Cardiac muscle cell (in vitro differentiated cells and primary cell): ENCODE data around the gene ELMOD1. TPM values are rescaled to one million over a fixed set of nuclear protein-coding genes. Genes with fewer than 3 reads are reported as not detected.

Experiments used
- DNase-seq, 2 donors: peaks; one replicate each; pipeline versions ENCODE4 v3.0.0 to v3.0.0-alpha.2; 2010 to 2017; ENCODE audit warnings: low read depth in 1 of 2, low spot score in 1 of 2
- H3K27ac ChIP-seq: fragments of 200-600 bp; sonication (generic); 2 replicates; pipeline ENCODE4 v1.5.1; 2016
- H3K27me3 ChIP-seq: fragments of 200-600 bp; sonication (generic); 2 replicates; pipeline ENCODE4 v1.6.0; 2016; ENCODE audit warnings: control low read depth
- H3K36me3 ChIP-seq: fragments of 200-600 bp; sonication (generic); 2 replicates; pipeline ENCODE4 v1.5.1; 2016; ENCODE audit warnings: control low read depth
- H3K4me1 ChIP-seq: fragments of 200-600 bp; sonication (generic); 2 replicates; pipeline ENCODE4 v1.8.1; 2017; ENCODE audit warnings: low read depth, mild to moderate bottlenecking, mixed run types
- H3K4me3 ChIP-seq: fragments of 200-600 bp; sonication (generic); 2 replicates; pipeline ENCODE4 v1.5.1; 2016; ENCODE audit warnings: mild to moderate bottlenecking
- H3K9me3 ChIP-seq: fragments of 200-600 bp; sonication (generic); 2 replicates; pipeline ENCODE4 v1.5.1; 2017; ENCODE audit warnings: low read depth, mild to moderate bottlenecking, control low read depth
- CTCF ChIP-seq: IDR thresholded peaks from 2 replicates; pipeline ENCODE4 v1.5.1; 2012; ENCODE audit warnings: low read depth, mild to moderate bottlenecking, low read length
- polyA plus RNA-seq: library from polyadenylated mRNA; unstranded; fragments of >200 nt; fragmentation: Nextera tagmentation; extraction: Ambion mirVana; gene quantifications from 2 replicates; pipeline ENCODE4 v1.2.1, GENCODE V29; 2016
- total RNA-seq: library from RNA; depleted of rRNA; stranded (reverse); fragments of >200 nt; gene quantifications from 2 replicates; pipeline ENCODE4 v1.2.3, GENCODE V29; 2016

Gene ELMOD1
- total and polyA plus RNA-seq, 2 experiments from 2014 or later, result 0.09 to 1.1 TPM

GRCh38 chr11:107612445-107612844 is 21.5 kb downstream of the ELMOD1 start:
- TF ChIP-seq CTCF, result no peak

GRCh38 chr11:107619926-107620325 is 29.0 kb downstream of the ELMOD1 start:
- Histone ChIP-seq H3K9me3 (no peaks in the 10 kb centered on the region), H3K4me3 (no peak overlapping the region), H3K27ac (no peak overlapping the region), H3K36me3 (no peaks in the 10 kb centered on the region), H3K4me1 (no peaks in the 10 kb centered on the region), H3K27me3 (no peaks in the 10 kb centered on the region)
- DNase-seq, result no peak
- no peak for TF ChIP-seq CTCF

More at GRCh38 chr11:107612445-107612844, 21.5 kb downstream of the ELMOD1 start:
- Histone ChIP-seq H3K4me1 (no peaks in the 10 kb centered on the region), H3K36me3 (no peaks in the 10 kb centered on the region), H3K27ac (no peak overlapping the region), H3K27me3 (no peaks in the 10 kb centered on the region), H3K9me3 (no peaks in the 10 kb centered on the region), H3K4me3 (no peak overlapping the region)
- DNase-seq, result no peak

- H3K4me1 ChIP-seq, result no peaks in the 10 kb centered on the region
- no peak for TF ChIP-seq CTCF
- no peak for DNase-seq
- no peak overlapping the region for H3K4me3 ChIP-seq
- no peaks in the 10 kb centered on the region for H3K27me3 ChIP-seq
- H3K27ac ChIP-seq, result no peak overlapping the region
- H3K36me3 ChIP-seq, result no peaks in the 10 kb centered on the region
- no peaks in the 10 kb centered on the region for H3K9me3 ChIP-seq
These were observed 30.1 kb downstream of the ELMOD1 start for GRCh38 chr11:107621081-107621480.

- H3K27ac ChIP-seq, result no peak overlapping the region
These were observed 32.2 kb downstream of the ELMOD1 start for GRCh38 chr11:107623183-107623582.

GRCh38 chr11:107624983-107625684 is 34.2 kb downstream of the ELMOD1 start:
- Histone ChIP-seq H3K9me3 (no peaks in the 10 kb centered on the region), H3K27me3 (no peaks in the 10 kb centered on the region), H3K4me3 (no peak overlapping the region), H3K27ac (no peak overlapping the region), H3K36me3 (no peaks in the 10 kb centered on the region), H3K4me1 (no peaks in the 10 kb centered on the region)
- no peak for DNase-seq
- TF ChIP-seq CTCF, result no peak

More at GRCh38 chr11:107623183-107623582, 32.2 kb downstream of the ELMOD1 start:
- H3K4me3 ChIP-seq, result no peak overlapping the region
- no peaks in the 10 kb centered on the region for H3K27me3 ChIP-seq
- DNase-seq, result no peak
- no peak for TF ChIP-seq CTCF
- no peaks in the 10 kb centered on the region for H3K9me3 ChIP-seq
- no peaks in the 10 kb centered on the region for H3K36me3 ChIP-seq
- no peaks in the 10 kb centered on the region for H3K4me1 ChIP-seq
